ENCODE measurements around the gene LRP1. TPM values are rescaled to one million over a fixed set of nuclear protein-coding genes. Genes with fewer than 3 reads are reported as not detected.

Gene LRP1
- total RNA-seq: 0.60 and 1.3 TPM in 2 replicates

GRCh38 chr12:57127726-57128518, at the start of gene LRP1:
Gene LRP1, plus strand, starts transcription at chr12:57128483. Its CDS starts 482 bp downstream, at chr12:57128965.
- DNase-seq (ENCODE audit: low read depth in 2 of 2): peak; percentile 52 to 70

- peak; percentile 100 for DNase-seq (ENCODE audit: low read depth in 2 of 2)
Measured at GRCh38 chr12:57078519-57079404, 49.5 kb upstream of the LRP1 start, which contains the start of gene NEMP1. Gene NEMP1, minus strand, starts transcription at chr12:57078791. Its CDS starts 46 bp downstream, at chr12:57078745.

- DNase-seq (ENCODE audit: low read depth in 2 of 2): no peak
Measured at GRCh38 chr12:57079821-57080220, 48.5 kb upstream of the LRP1 start.

- no peak for DNase-seq (ENCODE audit: low read depth in 2 of 2)
Measured at GRCh38 chr12:57080855-57081254, 47.4 kb upstream of the LRP1 start.

- DNase-seq (ENCODE audit: low read depth in 2 of 2): no peak
Measured at GRCh38 chr12:57085999-57086492, 42.2 kb upstream of the LRP1 start.

GRCh38 chr12:57086493-57087009, 41.7 kb upstream of the LRP1 start:
- peak; percentile 71 to 84 for DNase-seq (ENCODE audit: low read depth in 2 of 2)

GRCh38 chr12:57087010-57087690, 41.1 kb upstream of the LRP1 start:
- DNase-seq (ENCODE audit: low read depth in 2 of 2): peak; percentile 73 to 83

- peak; percentile 71 to 87 for DNase-seq (ENCODE audit: low read depth in 2 of 2)
Measured at GRCh38 chr12:57087691-57088353, 40.5 kb upstream of the LRP1 start.

- DNase-seq (ENCODE audit: low read depth in 2 of 2): peak; percentile 92 to 97
Measured at GRCh38 chr12:57088354-57089270, 39.7 kb upstream of the LRP1 start, which contains the start of gene NAB2. Gene NAB2, plus strand, starts transcription at chr12:57089114. Its CDS starts 158 bp downstream, at chr12:57089272.

- peak; percentile 49 to 69 for DNase-seq (ENCODE audit: low read depth in 2 of 2)
Measured at GRCh38 chr12:57089271-57090245, 38.7 kb upstream of the LRP1 start.

- no peak for DNase-seq (ENCODE audit: low read depth in 2 of 2)
Measured at GRCh38 chr12:57090490-57090889, 37.8 kb upstream of the LRP1 start.

- DNase-seq (ENCODE audit: low read depth in 2 of 2): no peak
Measured at GRCh38 chr12:57090924-57091637, 37.2 kb upstream of the LRP1 start.

GRCh38 chr12:57091638-57092528, 36.4 kb upstream of the LRP1 start:
- DNase-seq (ENCODE audit: low read depth in 2 of 2): no peak

- DNase-seq (ENCODE audit: low read depth in 2 of 2): no peak
Measured at GRCh38 chr12:57092529-57092862, 35.8 kb upstream of the LRP1 start.

GRCh38 chr12:57092876-57093414, 35.3 kb upstream of the LRP1 start:
- no peak for DNase-seq (ENCODE audit: low read depth in 2 of 2)

GRCh38 chr12:57093415-57094207, 34.7 kb upstream of the LRP1 start:
- DNase-seq (ENCODE audit: low read depth in 2 of 2): peak; percentile 62 to 67
